Upper lobe of left lung (tissue), 6 donors: ENCODE data around the gene THBS2. TPM values are rescaled to one million over a fixed set of nuclear protein-coding genes. Genes with fewer than 3 reads are reported as not detected.
"Not testable (repeated sequence)": the region's sequence is repeated elsewhere in the genome, so short reads cannot be mapped to it uniquely, and the experiment has no call there.

ENCODE experiments used
- ATAC-seq, 2 donors: fragments of 200-7000 bp; cut with Tn5 transposase; one replicate each; pipeline ENCODE4 v1.9.1; 2022; ENCODE audit warnings: mild to moderate bottlenecking in 2 of 2, moderate library complexity in 2 of 2; ENCODE audit not compliant: low FRiP score in 2 of 2
- DNase-seq, 2 donors: peaks; one replicate each; pipeline ENCODE4 v3.0.0-alpha.2; 2019 to 2020
- H3K27ac ChIP-seq, 4 donors: fragments of 200-600 bp; sonication (generic); one replicate each; pipeline ENCODE4 v1.5.1; 2016 to 2019
- H3K27me3 ChIP-seq, 4 donors: fragments of 200-600 bp; sonication (generic); one replicate each; pipeline ENCODE4 v1.5.1; 2017 to 2019
- H3K36me3 ChIP-seq, 4 donors: fragments of 200-600 bp; sonication (generic); one replicate each; pipeline ENCODE4 v1.5.1; 2016 to 2019
- H3K4me1 ChIP-seq, 4 donors: fragments of 200-600 bp; sonication (generic); one replicate each; pipeline ENCODE4 v1.5.1; 2018 to 2019
- H3K4me3 ChIP-seq, 4 donors: fragments of 200-600 bp; sonication (generic); one replicate each; pipeline ENCODE4 v1.5.1; 2017 to 2019; ENCODE audit warnings: mild to moderate bottlenecking in 2 of 4, moderate library complexity in 1 of 4
- H3K9me3 ChIP-seq, 4 donors: fragments of 200-600 bp; sonication (generic); one replicate each; pipeline ENCODE4 v1.5.1; 2018 to 2019
- CTCF ChIP-seq, 6 experiments: fragments of 450-650 bp in 4 of 6; fragments of 200-600 bp in 2 of 6; sonication (generic) in 2 of 6; IDR thresholded peaks; one replicate each; pipeline ENCODE4 v1.5.1; 2016 to 2019; ENCODE audit warnings: antibody characterized with exemption in 6 of 6
- EP300 ChIP-seq, 4 donors: sonication (generic); formaldehyde crosslinking; IDR thresholded peaks; one replicate each; pipeline ENCODE4 v1.5.1; 2017; ENCODE audit warnings: antibody characterized with exemption in 4 of 4, control low read depth in 2 of 4
- POLR2A ChIP-seq, 4 donors: fragments of 450-650 bp; IDR thresholded peaks; one replicate each; pipeline ENCODE4 v1.5.1; 2016 to 2017; ENCODE audit warnings: antibody characterized with exemption in 4 of 4, mild to moderate bottlenecking in 2 of 4
- POLR2AphosphoS5 ChIP-seq, 2 donors: sonication (generic); formaldehyde crosslinking; IDR thresholded peaks; one replicate each; pipeline ENCODE4 v1.5.1; 2017; ENCODE audit warnings: antibody characterized with exemption in 2 of 2
- WGBS, 2 donors: methylation state at CpG; one replicate each; pipeline ENCODE4 v1.1.5; 2017 to 2018; 5-methylcytosine and 5-hydroxymethylcytosine counted together
- total RNA-seq, 6 donors: library from RNA; depleted of rRNA in 4 of 6; stranded (reverse); fragments of >200 nt in 4 of 6; gene quantifications; one replicate each; pipeline versions ENCODE4 v1.1.0 to v1.2.1, GENCODE V29; 2016 to 2021
- donor health status: DM: no; HTN: no; CAD: no; lungs with moderate emphysema.
- donor health status: DM: no; HTN: yes; CAD: no; lungs with severe emphysema.

THBS2 gene
- total RNA-seq, 6 donors from 2014 or later: 5.3 to 43.2 (median 17.3) TPM

GRCh38 chr6:169277619-169278018 is 24.0 kb upstream of the THBS2 start:
- no peaks in the 10 kb centered on the region for H3K36me3 ChIP-seq
- H3K4me3 ChIP-seq: no peak overlapping the region
- DNase-seq (no peak), ATAC-seq (peak in 1 of 2 donors; percentile 67)
- H3K27me3 ChIP-seq: no peaks in the 10 kb centered on the region
- H3K27ac ChIP-seq: no peak overlapping the region
- TF ChIP-seq POLR2A (IDR thresholded peaks at IDR 0.05) (no peak), EP300 (IDR thresholded peaks at IDR 0.05) (no peak), CTCF (IDR thresholded peaks at IDR 0.05) (no peak), POLR2AphosphoS5 (IDR thresholded peaks at IDR 0.05) (no peak)
- no peaks in the 10 kb centered on the region for H3K4me1 ChIP-seq
- H3K9me3 ChIP-seq: no peaks in the 10 kb centered on the region

- H3K4me1 ChIP-seq: peaks cover 0 to 4% (median 0%) of the 10 kb centered on the region in 4 donors
- no peaks in the 10 kb centered on the region for H3K27me3 ChIP-seq
- H3K36me3 ChIP-seq: no peaks in the 10 kb centered on the region
- no peak for TF ChIP-seq EP300 (IDR thresholded peaks at IDR 0.05)
- no peak for TF ChIP-seq POLR2A (IDR thresholded peaks at IDR 0.05)
- TF ChIP-seq CTCF (IDR thresholded peaks at IDR 0.05): no peak
- no peak for TF ChIP-seq POLR2AphosphoS5 (IDR thresholded peaks at IDR 0.05)
- H3K9me3 ChIP-seq: no peaks in the 10 kb centered on the region
- no peak overlapping the region for H3K27ac ChIP-seq
- ATAC-seq: no peak
- no peak for DNase-seq
- no peak overlapping the region for H3K4me3 ChIP-seq
- WGBS, 2 donors: 39 to 63% methylated on average over 1 of the region's 1 CpG
Measured at GRCh38 chr6:169274781-169275180, 21.1 kb upstream of the THBS2 start.

GRCh38 chr6:169273511-169273910 is 19.9 kb upstream of the THBS2 start:
- Histone ChIP-seq H3K4me1 (peaks cover 0 to 4% (median 0%) of the 10 kb centered on the region in 4 donors), H3K4me3 (no peak overlapping the region), H3K27me3 (no peaks in the 10 kb centered on the region), H3K9me3 (no peaks in the 10 kb centered on the region), H3K27ac (no peak overlapping the region), H3K36me3 (no peaks in the 10 kb centered on the region)
- WGBS, 2 donors: 88 to 99% methylated on average over 3 of the region's 3 CpGs
- DNase-seq (no peak), ATAC-seq (no peak)
- TF ChIP-seq POLR2A (IDR thresholded peaks at IDR 0.05) (no peak), EP300 (IDR thresholded peaks at IDR 0.05) (no peak), POLR2AphosphoS5 (IDR thresholded peaks at IDR 0.05) (no peak), CTCF (IDR thresholded peaks at IDR 0.05) (no peak)

GRCh38 chr6:169271877-169272216 is 18.2 kb upstream of the THBS2 start:
- DNase-seq (no peak), ATAC-seq (no peak)
- H3K36me3 ChIP-seq: no peaks in the 10 kb centered on the region
- WGBS, 2 donors: 70 to 71% methylated on average over 1 of the region's 1 CpG
- TF ChIP-seq POLR2A (IDR thresholded peaks at IDR 0.05) (no peak), EP300 (IDR thresholded peaks at IDR 0.05) (no peak), CTCF (IDR thresholded peaks at IDR 0.05) (no peak), POLR2AphosphoS5 (IDR thresholded peaks at IDR 0.05) (no peak)
- H3K4me3 ChIP-seq: no peak overlapping the region
- peaks cover 0 to 4% (median 0%) of the 10 kb centered on the region in 4 donors for H3K4me1 ChIP-seq
- H3K27me3 ChIP-seq: no peaks in the 10 kb centered on the region
- no peak overlapping the region for H3K27ac ChIP-seq
- H3K9me3 ChIP-seq: no peaks in the 10 kb centered on the region

- H3K4me3 ChIP-seq: no peak overlapping the region
- TF ChIP-seq CTCF (IDR thresholded peaks at IDR 0.05) (no peak), POLR2A (IDR thresholded peaks at IDR 0.05) (no peak), EP300 (IDR thresholded peaks at IDR 0.05) (no peak), POLR2AphosphoS5 (IDR thresholded peaks at IDR 0.05) (no peak)
- no peaks in the 10 kb centered on the region for H3K27me3 ChIP-seq
- peaks cover 0 to 4% (median 0%) of the 10 kb centered on the region in 4 donors for H3K4me1 ChIP-seq
- H3K27ac ChIP-seq: no peak overlapping the region
- no peaks in the 10 kb centered on the region for H3K36me3 ChIP-seq
- WGBS, 2 donors: 56 to 73% methylated on average over 10 of the region's 10 CpGs
- no peaks in the 10 kb centered on the region for H3K9me3 ChIP-seq
- ATAC-seq (no peak), DNase-seq (no peak)
Measured at GRCh38 chr6:169271158-169271876, 17.7 kb upstream of the THBS2 start.

GRCh38 chr6:169270077-169270380 is 16.4 kb upstream of the THBS2 start:
- H3K9me3 ChIP-seq, H3K36me3 ChIP-seq, H3K4me1 ChIP-seq, DNase-seq, ATAC-seq, H3K4me3 ChIP-seq, H3K27me3 ChIP-seq: not testable (repeated sequence)
- peak overlapping the region in 1 of 4 donors; percentile 10 for H3K27ac ChIP-seq
